ENCODE measurements around the gene IGFN1.

DNA sequence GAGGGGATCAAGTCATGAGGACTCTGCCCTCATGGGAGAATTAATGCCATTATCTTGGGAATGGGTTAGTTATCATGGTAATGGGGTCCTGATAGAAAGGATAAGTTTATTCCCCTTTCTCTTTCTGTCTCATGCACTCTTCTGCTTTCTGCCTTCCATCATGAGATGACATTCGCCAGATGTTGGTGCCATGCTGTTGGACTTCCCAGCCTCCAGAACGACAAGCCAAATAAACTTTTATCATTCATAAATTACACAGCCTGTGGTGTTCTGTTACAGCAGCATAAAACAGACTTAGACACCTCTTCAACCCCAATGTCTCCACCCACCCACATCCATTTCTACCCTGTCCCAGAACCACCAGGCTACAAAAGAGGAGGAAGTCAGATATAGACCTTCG, 11.9 kb upstream of the IGFN1 start:
- TF ChIP-seq TAF1 (IDR thresholded peaks at IDR 0.05; ENCODE audit: borderline replicate concordance, low read depth, low read length) (no peak), POLR2A (IDR thresholded peaks at IDR 0.05; ENCODE audit: low read depth, low read length) (no peak), POLR2AphosphoS5 (IDR thresholded peaks at IDR 0.05; ENCODE audit: low read depth, low read length) (no peak)
